HepG2 (cell line): ENCODE results near the gene ELP5. TPM values are rescaled to one million over a fixed set of nuclear protein-coding genes. Genes with fewer than 3 reads are reported as not detected.
A peak's percentile ranks its signal among the peaks of the same experiment; 100 is the strongest.

Experiments
- ELF4 ChIP-seq: sonication (generic); formaldehyde crosslinking; IDR thresholded peaks from 2 replicates; pipeline ENCODE4 v1.5.0; 2020; ENCODE audit warnings: missing genetic modification reagents, mild to moderate bottlenecking, moderate library complexity, borderline replicate concordance
- FOXA3 ChIP-seq: IDR thresholded peaks from 2 replicates; pipeline ENCODE4 v1.6.1; 2016; ENCODE audit warnings: missing genetic modification reagents, missing compliant biosample characterization
- HIVEP1 ChIP-seq: sonication (generic); formaldehyde crosslinking; IDR thresholded peaks from 2 replicates; pipeline ENCODE4 v1.4.0; 2020; ENCODE audit warnings: mild to moderate bottlenecking, missing genetic modification reagents
- KAT2B ChIP-seq: fragments of 150-350 bp; IDR thresholded peaks from 2 replicates; pipeline ENCODE4 v1.6.1; 2014; ENCODE audit warnings: low read depth, low read length, borderline replicate concordance
- MXI1 ChIP-seq: IDR thresholded peaks from 3 replicates; pipeline ENCODE4 v1.6.1; 2012; ENCODE audit warnings: low read depth, low read length, inconsistent platforms, borderline replicate concordance
- NCOR1 ChIP-seq: fragments of 200-600 bp; sonication (generic); IDR thresholded peaks from 2 replicates; pipeline ENCODE4 v1.7.0; 2017; ENCODE audit warnings: antibody characterized with exemption, low read length, borderline replicate concordance
- SAP130 ChIP-seq: IDR thresholded peaks from 2 replicates; pipeline ENCODE4 v1.6.1; 2016; ENCODE audit warnings: low read depth
- SRF ChIP-seq: IDR thresholded peaks from 2 replicates; pipeline ENCODE4 v1.6.1; 2011; ENCODE audit warnings: mild to moderate bottlenecking, low read depth, low read length, moderate library complexity
- TFAP4 ChIP-seq: sonication (generic); IDR thresholded peaks from 2 replicates; pipeline ENCODE4 v1.6.1; 2016; ENCODE audit warnings: low read depth, borderline replicate concordance
- TOE1 ChIP-seq: sonication (generic); formaldehyde crosslinking; IDR thresholded peaks from 2 replicates; pipeline ENCODE4 v1.4.0; 2020; ENCODE audit warnings: mild to moderate bottlenecking, missing genetic modification reagents
- TRIM24 ChIP-seq: sonication (generic); formaldehyde crosslinking; IDR thresholded peaks from 2 replicates; pipeline ENCODE4 v1.8.0; 2022; ENCODE audit warnings: mild to moderate bottlenecking, missing genetic modification reagents
- XRCC5 ChIP-seq: fragments of 200-400 bp; formaldehyde crosslinking; optimal IDR thresholded peaks from 2 replicates; pipeline ENCODE3; 2017; ENCODE audit warnings: mild to moderate bottlenecking, low read length
- ZBTB7B ChIP-seq: sonication (generic); formaldehyde crosslinking; IDR thresholded peaks from 2 replicates; pipeline ENCODE4 v1.4.0; 2020; ENCODE audit warnings: missing genetic modification reagents
- ZKSCAN1 ChIP-seq: fragments of 150-350 bp; IDR thresholded peaks from 2 replicates; pipeline ENCODE4 v1.6.1; 2014; ENCODE audit warnings: low read length
- ZKSCAN8 ChIP-seq: IDR thresholded peaks from 2 replicates; pipeline ENCODE4 v1.6.1; 2016; ENCODE audit warnings: borderline replicate concordance, missing genetic modification reagents, missing compliant biosample characterization
- ZNF44 ChIP-seq: sonication (generic); formaldehyde crosslinking; IDR thresholded peaks from 2 replicates; pipeline ENCODE4 v1.5.1; 2020; ENCODE audit warnings: mild to moderate bottlenecking, missing genetic modification reagents
- ZNF788 ChIP-seq: sonication (generic); formaldehyde crosslinking; IDR thresholded peaks from 2 replicates; pipeline ENCODE4 v1.5.0; 2020; ENCODE audit warnings: mild to moderate bottlenecking, missing genetic modification reagents, borderline replicate concordance
- ZNF83 ChIP-seq: sonication (generic); formaldehyde crosslinking; IDR thresholded peaks from 2 replicates; pipeline ENCODE4 v1.4.0; 2020; ENCODE audit warnings: missing genetic modification reagents, mild to moderate bottlenecking, borderline replicate concordance
- polyA plus RNA-seq, 8 experiments: library from polyadenylated mRNA; depleted of rRNA in 3 of 8; stranded (reverse) in 7 of 8; unstranded in 1 of 8; fragments of >200 nt; fragmentation: Illumina TruSeq in 4 of 8; extraction: Trizol in 4 of 8; gene quantifications; 2 replicates each; pipeline versions ENCODE4 v1.2.1 to v1.2.3, GENCODE V29; 2011 to 2016; ENCODE audit warnings: low read depth in 4 of 8, missing spikeins in 1 of 8, mixed read lengths in 1 of 8; ENCODE audit not compliant: insufficient read depth in 1 of 8
- total RNA-seq, 5 experiments: library from RNA; depleted of rRNA; stranded (reverse); fragments of >200 nt; fragmentation: Illumina TruSeq; extraction: Trizol; gene quantifications; 2 replicates each; pipeline ENCODE4 v1.2.3, GENCODE V29; 2016; ENCODE audit warnings: low read depth in 1 of 5
- TF ChIP-seq, protein P1 (sequence below): sonication (generic); formaldehyde crosslinking; IDR thresholded peaks from 2 replicates; pipeline ENCODE4 v1.4.0; 2020; ENCODE audit warnings: missing genetic modification reagents, borderline replicate concordance

The ELP5 gene
- total and polyA plus RNA-seq, 2 of the 13 experiments (the other 11 are each of a cell fraction or from before 2014, with no cell fraction given), result 67.6 to 69.8 TPM

DNA sequence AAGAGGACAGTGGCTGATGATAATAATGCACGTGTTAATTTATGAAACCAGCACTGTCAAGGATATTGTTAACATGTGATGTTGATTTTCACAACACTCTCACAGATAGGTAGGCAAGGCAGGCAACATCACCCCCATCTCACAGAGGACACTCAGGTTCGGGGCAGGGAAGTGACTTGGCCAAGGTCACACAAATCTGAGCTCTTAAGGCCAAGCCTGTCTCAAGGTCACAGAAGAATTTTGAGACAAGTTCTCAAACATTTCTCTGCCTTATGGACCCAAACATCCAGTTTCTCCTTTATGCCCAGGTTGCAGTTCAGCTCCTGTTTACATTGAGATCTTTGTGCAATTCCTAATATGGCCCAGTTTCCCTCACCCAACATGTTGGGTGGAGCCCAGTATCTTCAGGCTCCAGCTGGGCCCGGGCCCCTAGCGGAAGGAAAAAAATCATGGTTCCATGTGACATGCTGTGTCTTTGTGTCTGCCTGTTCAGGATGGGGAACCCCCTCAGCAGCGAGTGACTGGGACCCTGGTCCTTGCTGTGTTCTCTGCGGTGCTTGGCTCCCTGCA, 30.8 kb downstream of the ELP5 start (continued):
- no peak for TF ChIP-seq XRCC5
- no peak for TF ChIP-seq ZNF83 (CRISPR knock-in tag)
- TF ChIP-seq ELF4 (CRISPR knock-in tag), result no peak
- TF ChIP-seq ZNF788 (CRISPR knock-in tag), result no peak
- TF ChIP-seq TOE1 (CRISPR knock-in tag), result no peak
- 0 out of 2 replicates have a peak, but pooled peaks have one; percentile 3 for TF ChIP-seq ZBTB7B
- peak; percentile 95 for TF ChIP-seq SRF
- TF ChIP-seq ZNF44 (CRISPR knock-in tag), result no peak
- TF ChIP-seq HIVEP1, result no peak
- peak; percentile 75; the same call in 1 of the 2 replicates for TF ChIP-seq TFAP4
- no peak for TF ChIP-seq NCOR1
- no peak for TF ChIP-seq KAT2B
- TF ChIP-seq ZKSCAN1, result no peak
- peak; percentile 15; the same call in 1 of the 3 replicates for TF ChIP-seq MXI1
- no peak for TF ChIP-seq ZKSCAN8
- TF ChIP-seq, protein P1, sequence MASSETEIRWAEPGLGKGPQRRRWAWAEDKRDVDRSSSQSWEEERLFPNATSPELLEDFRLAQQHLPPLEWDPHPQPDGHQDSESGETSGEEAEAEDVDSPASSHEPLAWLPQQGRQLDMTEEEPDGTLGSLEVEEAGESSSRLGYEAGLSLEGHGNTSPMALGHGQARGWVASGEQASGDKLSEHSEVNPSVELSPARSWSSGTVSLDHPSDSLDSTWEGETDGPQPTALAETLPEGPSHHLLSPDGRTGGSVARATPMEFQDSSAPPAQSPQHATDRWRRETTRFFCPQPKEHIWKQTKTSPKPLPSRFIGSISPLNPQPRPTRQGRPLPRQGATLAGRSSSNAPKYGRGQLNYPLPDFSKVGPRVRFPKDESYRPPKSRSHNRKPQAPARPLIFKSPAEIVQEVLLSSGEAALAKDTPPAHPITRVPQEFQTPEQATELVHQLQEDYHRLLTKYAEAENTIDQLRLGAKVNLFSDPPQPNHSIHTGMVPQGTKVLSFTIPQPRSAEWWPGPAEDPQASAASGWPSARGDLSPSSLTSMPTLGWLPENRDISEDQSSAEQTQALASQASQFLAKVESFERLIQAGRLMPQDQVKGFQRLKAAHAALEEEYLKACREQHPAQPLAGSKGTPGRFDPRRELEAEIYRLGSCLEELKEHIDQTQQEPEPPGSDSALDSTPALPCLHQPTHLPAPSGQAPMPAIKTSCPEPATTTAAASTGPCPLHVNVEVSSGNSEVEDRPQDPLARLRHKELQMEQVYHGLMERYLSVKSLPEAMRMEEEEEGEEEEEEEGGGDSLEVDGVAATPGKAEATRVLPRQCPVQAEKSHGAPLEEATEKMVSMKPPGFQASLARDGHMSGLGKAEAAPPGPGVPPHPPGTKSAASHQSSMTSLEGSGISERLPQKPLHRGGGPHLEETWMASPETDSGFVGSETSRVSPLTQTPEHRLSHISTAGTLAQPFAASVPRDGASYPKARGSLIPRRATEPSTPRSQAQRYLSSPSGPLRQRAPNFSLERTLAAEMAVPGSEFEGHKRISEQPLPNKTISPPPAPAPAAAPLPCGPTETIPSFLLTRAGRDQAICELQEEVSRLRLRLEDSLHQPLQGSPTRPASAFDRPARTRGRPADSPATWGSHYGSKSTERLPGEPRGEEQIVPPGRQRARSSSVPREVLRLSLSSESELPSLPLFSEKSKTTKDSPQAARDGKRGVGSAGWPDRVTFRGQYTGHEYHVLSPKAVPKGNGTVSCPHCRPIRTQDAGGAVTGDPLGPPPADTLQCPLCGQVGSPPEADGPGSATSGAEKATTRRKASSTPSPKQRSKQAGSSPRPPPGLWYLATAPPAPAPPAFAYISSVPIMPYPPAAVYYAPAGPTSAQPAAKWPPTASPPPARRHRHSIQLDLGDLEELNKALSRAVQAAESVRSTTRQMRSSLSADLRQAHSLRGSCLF, result no peak
- no peak for TF ChIP-seq TRIM24 (CRISPR knock-in tag)
- peak; percentile 45 for TF ChIP-seq SAP130 (CRISPR knock-in tag)
- peak; percentile 65 for TF ChIP-seq FOXA3 (CRISPR knock-in tag)
